ENCODE data around the gene ACBD3.

ACBD3 gene

GRCh38 chr1:226111883-226112261, 74.7 kb downstream of the ACBD3 start:
- no peak for DNase-seq (ENCODE audit: low read depth)

DNA sequence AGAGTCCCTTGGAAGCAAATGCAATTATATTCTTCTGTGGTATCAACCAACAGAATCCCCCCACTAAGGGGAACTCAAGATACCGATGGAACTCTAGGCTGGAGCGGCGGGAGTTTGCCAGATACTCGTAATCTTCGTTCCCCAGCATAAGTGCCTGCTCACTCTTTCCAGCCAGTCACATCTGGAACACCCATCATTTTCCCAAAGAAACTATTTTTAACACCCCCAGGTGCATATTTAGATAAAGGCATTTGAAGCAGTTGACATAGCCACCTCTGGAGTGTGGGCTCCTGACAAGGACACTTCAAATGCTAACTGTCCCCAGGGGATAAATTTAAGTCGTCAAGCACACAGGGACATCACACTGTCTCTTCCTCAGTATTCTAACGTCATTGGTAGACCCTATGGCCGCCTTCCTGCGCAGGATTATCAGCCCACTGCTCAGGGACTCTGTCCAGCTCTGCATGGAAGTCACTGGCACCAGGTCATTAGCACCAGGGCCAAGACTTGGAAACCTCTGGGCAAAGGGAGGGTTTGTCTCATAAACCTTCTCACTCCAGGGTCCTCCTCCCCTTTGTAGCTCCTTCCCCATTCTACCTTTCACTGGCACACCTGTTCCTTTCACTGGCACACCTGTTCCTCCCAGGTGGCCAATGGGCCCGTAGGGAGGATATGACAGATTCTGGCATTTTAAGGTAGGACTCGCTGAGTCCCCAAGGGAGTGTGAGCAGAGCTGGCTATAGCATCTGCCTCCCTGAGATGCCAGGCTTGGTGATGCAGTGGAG, 75.3 kb downstream of the ACBD3 start:
- no peak for DNase-seq (ENCODE audit: low read depth)

DNA sequence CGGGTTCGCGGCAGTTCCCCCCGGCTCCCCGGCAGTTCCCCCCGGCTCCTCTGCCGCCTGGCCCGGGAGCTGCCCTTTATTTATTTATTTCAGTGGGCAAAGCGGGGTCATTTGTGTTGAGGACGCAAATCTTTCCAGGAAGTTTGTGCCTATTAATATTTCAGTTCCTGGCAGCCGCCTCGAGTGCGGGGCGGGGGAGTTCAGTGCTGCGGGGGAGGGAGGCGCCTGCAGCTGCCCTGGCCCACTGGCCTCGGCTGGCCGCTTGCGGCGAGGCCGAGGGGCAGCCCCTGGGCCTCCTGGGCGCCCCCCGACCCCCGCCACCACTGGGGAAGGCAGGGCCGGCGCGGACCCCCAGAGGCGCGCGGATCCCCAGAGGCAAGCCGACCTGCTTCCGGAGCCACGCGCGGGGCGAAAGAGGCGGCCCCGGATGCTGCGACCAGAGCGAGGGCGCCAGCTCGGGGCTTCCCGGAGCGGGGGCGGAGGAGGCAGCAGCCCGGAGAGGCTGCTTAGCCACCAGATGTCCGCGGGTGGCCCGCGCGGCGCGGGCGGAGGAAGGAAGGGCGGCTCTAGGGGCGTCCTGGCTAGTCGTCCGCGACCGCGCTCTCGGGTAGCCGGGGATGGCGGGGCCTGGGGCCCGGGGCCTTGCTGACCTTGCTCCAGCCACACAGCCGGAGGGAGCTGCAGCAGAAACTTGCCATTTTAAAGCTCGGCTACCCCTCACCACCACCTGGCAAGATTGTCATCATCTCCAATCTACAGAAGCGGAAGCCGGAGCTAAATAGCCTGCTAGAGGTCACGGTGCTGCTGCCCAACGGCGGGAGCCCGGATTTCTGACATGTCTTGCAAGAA, 76.1 kb downstream of the ACBD3 start:
- DNase-seq (ENCODE audit: low read depth) = no peak

- DNase-seq (ENCODE audit: low read depth) = no peak
Measured at GRCh38 chr1:226109829-226110248, 76.7 kb downstream of the ACBD3 start.

- no peak for DNase-seq (ENCODE audit: low read depth)
Measured at GRCh38 chr1:226108935-226109828, 77.4 kb downstream of the ACBD3 start.

DNA sequence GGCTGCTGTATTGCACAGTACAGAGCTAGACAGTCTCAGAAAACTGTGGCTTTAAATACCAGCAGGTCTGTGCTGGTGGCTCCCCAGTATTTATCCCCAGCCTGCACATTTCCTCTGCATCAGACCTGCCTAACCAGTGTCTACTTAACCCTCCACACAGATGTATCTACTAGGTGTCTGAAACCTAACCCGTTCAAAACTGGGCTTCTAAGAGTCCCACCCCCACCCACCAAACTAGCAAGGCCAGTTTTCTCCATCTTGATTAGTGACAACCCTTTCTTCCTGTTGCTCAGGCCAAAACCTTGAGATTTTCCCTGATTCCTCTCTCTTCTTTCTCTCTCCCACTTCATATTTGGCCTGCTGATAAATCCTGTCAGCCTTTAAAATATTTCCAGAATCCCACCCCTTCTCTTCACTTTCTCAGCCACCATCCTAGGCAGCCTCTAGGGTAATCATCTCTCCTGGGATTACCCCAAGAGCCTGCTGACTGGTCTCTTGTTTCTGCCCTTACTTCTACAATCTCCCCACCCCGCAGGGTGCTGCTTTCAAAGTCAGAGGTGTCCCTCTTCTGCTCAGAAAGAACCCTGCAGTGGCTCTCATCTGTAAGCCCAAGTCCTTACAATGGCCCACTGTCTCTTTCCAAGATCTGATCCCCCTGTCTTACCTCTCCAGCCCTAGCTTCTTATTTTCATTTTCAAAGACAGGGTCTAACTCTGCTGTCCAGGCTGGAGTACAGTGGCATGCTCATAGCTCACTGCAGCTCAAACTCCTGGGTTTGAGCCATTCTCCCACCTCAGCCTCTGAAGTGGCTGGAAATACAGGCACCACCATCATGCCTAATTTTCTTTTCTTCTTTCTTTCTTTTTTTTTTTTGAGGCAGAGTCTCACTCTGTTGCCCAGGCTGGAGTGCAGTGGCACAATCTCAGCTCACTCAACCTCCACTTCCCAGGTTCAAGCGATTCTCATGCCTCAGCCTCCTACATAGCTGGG, 78.8 kb downstream of the ACBD3 start:
- DNase-seq (ENCODE audit: low read depth) = no peak

DNA sequence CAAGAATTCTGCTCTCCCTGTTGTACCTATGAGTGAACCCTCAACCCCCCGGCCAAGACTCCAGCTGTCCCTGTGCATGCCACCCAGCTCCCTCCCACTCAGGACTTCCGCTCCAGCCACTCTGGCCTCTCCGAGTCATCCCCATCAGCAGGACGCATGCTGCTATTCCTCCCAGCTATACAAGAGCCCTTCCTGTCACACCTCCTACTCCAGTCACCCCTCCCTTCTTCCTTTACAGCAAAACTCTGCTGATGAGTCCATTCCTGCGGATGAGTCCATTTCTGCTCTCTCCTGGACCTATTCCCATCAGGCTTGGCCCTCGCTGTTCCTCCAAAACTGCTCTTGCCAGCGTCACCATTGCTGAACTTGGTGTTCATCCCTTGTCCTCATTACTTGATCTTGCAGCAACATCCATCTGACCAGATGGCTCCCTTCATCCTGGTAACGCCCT, 81.8 kb downstream of the ACBD3 start:
- no peak for DNase-seq (ENCODE audit: low read depth)

- no peak for DNase-seq (ENCODE audit: low read depth)
Measured at GRCh38 chr1:226100436-226101391, 85.8 kb downstream of the ACBD3 start.

GRCh38 chr1:226098870-226099835, 87.4 kb downstream of the ACBD3 start:
- DNase-seq (ENCODE audit: low read depth) = no peak

GRCh38 chr1:226097866-226098625, 88.5 kb downstream of the ACBD3 start:
- peak; percentile 64 for DNase-seq (ENCODE audit: low read depth)

DNA sequence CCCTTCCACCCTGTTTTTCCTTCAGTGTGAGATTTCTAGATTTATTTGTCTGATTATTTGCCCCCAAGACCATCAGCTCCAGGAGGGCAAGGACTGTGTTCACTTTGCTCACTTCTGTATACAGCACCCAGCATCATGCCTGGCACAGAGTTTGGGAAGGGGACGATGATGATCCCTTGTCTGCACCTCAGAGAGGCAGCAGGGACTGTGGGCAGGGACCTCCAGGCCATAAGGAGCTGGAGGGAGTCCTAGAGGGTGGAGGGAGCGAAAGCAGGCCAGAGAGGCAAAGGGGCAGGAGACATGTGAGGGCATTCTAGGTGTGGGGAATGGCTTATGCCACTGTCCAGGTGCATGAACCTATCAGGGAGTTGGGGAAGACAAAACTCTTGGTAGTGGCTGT, 91.3 kb downstream of the ACBD3 start:
- DNase-seq (ENCODE audit: low read depth) = no peak
